Parathyroid adenoma (tissue), 2 donors: ENCODE data around the gene CACNA1B.

Source experiments
- H2AFZ ChIP-seq: fragments of 300-600 bp; sonication (generic); one replicate; pipeline ENCODE4 v1.7.0; 2017; ENCODE audit warnings: antibody characterized with exemption, mild to moderate bottlenecking
- H3K27ac ChIP-seq: fragments of 300-600 bp; sonication (generic); one replicate; pipeline ENCODE4 v1.7.0; 2017
- H3K27me3 ChIP-seq: fragments of 300-600 bp; sonication (generic); one replicate; pipeline ENCODE4 v1.7.0; 2017; ENCODE audit warnings: low read length; ENCODE audit not compliant: control insufficient read depth, insufficient read depth
- H3K36me3 ChIP-seq: fragments of 300-600 bp; sonication (generic); one replicate; pipeline ENCODE4 v1.7.0; 2017; ENCODE audit warnings: low read length; ENCODE audit not compliant: control insufficient read depth, insufficient read depth
- H3K4me1 ChIP-seq: fragments of 300-600 bp; sonication (generic); one replicate; pipeline ENCODE4 v1.7.0; 2017; ENCODE audit warnings: control low read depth
- H3K4me2 ChIP-seq: fragments of 300-600 bp; sonication (generic); one replicate; pipeline ENCODE4 v1.7.0; 2017; ENCODE audit warnings: low read length
- H3K4me3 ChIP-seq: fragments of 300-600 bp; sonication (generic); one replicate; pipeline ENCODE4 v1.7.0; 2017; ENCODE audit warnings: low read depth, low read length
- H3K79me2 ChIP-seq: fragments of 300-600 bp; sonication (generic); one replicate; pipeline ENCODE4 v1.7.0; 2017; ENCODE audit warnings: control low read depth
- H3K9ac ChIP-seq: fragments of 300-600 bp; sonication (generic); one replicate; pipeline ENCODE4 v1.7.0; 2017; ENCODE audit warnings: mild to moderate bottlenecking
- H3K9me3 ChIP-seq: fragments of 300-600 bp; sonication (generic); one replicate; pipeline ENCODE4 v1.7.0; 2017; ENCODE audit warnings: low read length; ENCODE audit not compliant: control insufficient read depth
- CTCF ChIP-seq: fragments of 300-600 bp; sonication (generic); IDR thresholded peaks from one replicate; pipeline ENCODE4 v1.7.0; 2017; ENCODE audit warnings: antibody characterized with exemption, mild to moderate bottlenecking
- donor health status: primary hyperparathyroidism.

Gene CACNA1B

GRCh38 chr9:137973829-137974416 is 96.3 kb downstream of the CACNA1B start:
- H3K4me1 ChIP-seq: no peaks in the 10 kb centered on the region
- no peak for TF ChIP-seq CTCF
- no peak overlapping the region for H3K4me2 ChIP-seq
- H3K79me2 ChIP-seq: no peaks in the 10 kb centered on the region
- no peaks in the 10 kb centered on the region for H3K9me3 ChIP-seq
- H3K27ac ChIP-seq: no peak overlapping the region
- no peak overlapping the region for H3K4me3 ChIP-seq
- no peak overlapping the region for H3K9ac ChIP-seq
- H3K27me3 ChIP-seq: no peaks in the 10 kb centered on the region
- no peak overlapping the region for H2AFZ ChIP-seq
- H3K36me3 ChIP-seq: no peaks in the 10 kb centered on the region

- no peak overlapping the region for H2AFZ ChIP-seq
- TF ChIP-seq CTCF: no peak
- H3K4me3 ChIP-seq: no peak overlapping the region
- no peak overlapping the region for H3K27ac ChIP-seq
- H3K79me2 ChIP-seq: no peaks in the 10 kb centered on the region
- no peaks in the 10 kb centered on the region for H3K4me1 ChIP-seq
- H3K27me3 ChIP-seq: no peaks in the 10 kb centered on the region
- no peaks in the 10 kb centered on the region for H3K36me3 ChIP-seq
- no peak overlapping the region for H3K9ac ChIP-seq
- no peaks in the 10 kb centered on the region for H3K9me3 ChIP-seq
- no peak overlapping the region for H3K4me2 ChIP-seq
These were observed 97.4 kb downstream of the CACNA1B start for GRCh38 chr9:137974746-137975526.

- Histone ChIP-seq H3K9me3 (no peaks in the 10 kb centered on the region), H3K27ac (no peak overlapping the region), H3K79me2 (no peaks in the 10 kb centered on the region), H2AFZ (no peak overlapping the region), H3K4me3 (no peak overlapping the region), H3K4me2 (no peak overlapping the region), H3K27me3 (no peaks in the 10 kb centered on the region), H3K4me1 (no peaks in the 10 kb centered on the region), H3K36me3 (no peaks in the 10 kb centered on the region), H3K9ac (no peak overlapping the region)
- TF ChIP-seq CTCF: no peak
These were observed 97.9 kb downstream of the CACNA1B start for GRCh38 chr9:137975527-137975913.

- no peak overlapping the region for H3K4me3 ChIP-seq
- H3K4me1 ChIP-seq: no peaks in the 10 kb centered on the region
- no peaks in the 10 kb centered on the region for H3K9me3 ChIP-seq
- H2AFZ ChIP-seq: no peak overlapping the region
- no peak overlapping the region for H3K27ac ChIP-seq
- no peaks in the 10 kb centered on the region for H3K27me3 ChIP-seq
- no peaks in the 10 kb centered on the region for H3K79me2 ChIP-seq
- H3K36me3 ChIP-seq: no peaks in the 10 kb centered on the region
- no peak for TF ChIP-seq CTCF
- H3K9ac ChIP-seq: no peak overlapping the region
- H3K4me2 ChIP-seq: no peak overlapping the region
These were observed 98.5 kb downstream of the CACNA1B start for GRCh38 chr9:137975936-137976565.
